Hepatocyte (in vitro differentiated cells): ENCODE results near the gene MUSK. TPM values are rescaled to one million over a fixed set of nuclear protein-coding genes. Genes with fewer than 3 reads are reported as not detected.
A peak's percentile ranks its signal among the peaks of the same experiment; 100 is the strongest.

ENCODE experiments used
- DNase-seq: peaks from one replicate; pipeline ENCODE4 v3.0.0-alpha.2; 2016; ENCODE audit warnings: low spot score
- H2AFZ ChIP-seq: fragments of 200-600 bp; sonication (generic); 2 replicates; pipeline ENCODE4 v1.6.0; 2016; ENCODE audit warnings: antibody characterized with exemption, mild to moderate bottlenecking
- H3K27ac ChIP-seq: fragments of 200-600 bp; sonication (generic); 2 replicates; pipeline ENCODE4 v1.5.1; 2016; ENCODE audit warnings: mild to moderate bottlenecking
- H3K27me3 ChIP-seq: fragments of 200-600 bp; sonication (generic); 2 replicates; pipeline ENCODE4 v1.6.1; 2016
- H3K36me3 ChIP-seq: fragments of 200-600 bp; sonication (generic); replicated peaks from 2 replicates; pipeline ENCODE4 v1.5.1; 2016; ENCODE audit warnings: low read depth; ENCODE audit not compliant: insufficient read depth
- H3K4me1 ChIP-seq: fragments of 200-600 bp; sonication (generic); 2 replicates; pipeline ENCODE4 v1.5.1; 2016; ENCODE audit warnings: mild to moderate bottlenecking, moderate library complexity; ENCODE audit not compliant: insufficient read depth
- H3K4me2 ChIP-seq: fragments of 200-600 bp; sonication (generic); 2 replicates; pipeline ENCODE4 v1.6.0; 2016
- H3K4me3 ChIP-seq: fragments of 200-600 bp; sonication (generic); 2 replicates; pipeline ENCODE4 v1.5.1; 2016; ENCODE audit warnings: mild to moderate bottlenecking
- H3K79me2 ChIP-seq: fragments of 200-600 bp; sonication (generic); 2 replicates; pipeline ENCODE4 v1.6.0; 2017; ENCODE audit warnings: mild to moderate bottlenecking
- H3K9me2 ChIP-seq: fragments of 200-600 bp; sonication (generic); replicated peaks from 2 replicates; pipeline ENCODE4 v1.6.0; 2017; ENCODE audit warnings: mild to moderate bottlenecking; ENCODE audit not compliant: insufficient read depth
- H3K9me3 ChIP-seq: fragments of 200-600 bp; sonication (generic); 2 replicates; pipeline ENCODE4 v1.5.1; 2016; ENCODE audit warnings: low read depth, mild to moderate bottlenecking
- H4K20me1 ChIP-seq: fragments of 200-600 bp; sonication (generic); 2 replicates; pipeline ENCODE4 v1.6.0; 2016; ENCODE audit warnings: mild to moderate bottlenecking; ENCODE audit not compliant: insufficient read depth, poor library complexity, severe bottlenecking
- EZH2 ChIP-seq: fragments of 200-600 bp; sonication (generic); IDR thresholded peaks from 2 replicates; pipeline ENCODE4 v1.6.1; 2016; ENCODE audit warnings: antibody characterized with exemption, mild to moderate bottlenecking, borderline replicate concordance
- EZH2phosphoT487 ChIP-seq: fragments of 200-600 bp; sonication (generic); IDR thresholded peaks from one replicate; pipeline ENCODE4 v1.6.1; 2018; ENCODE audit warnings: antibody characterized with exemption, mild to moderate bottlenecking, low read depth, moderate library complexity; ENCODE audit not compliant: unreplicated experiment, severe bottlenecking
- WGBS: methylation state at CpG from one replicate; pipeline ENCODE4 v1.1.6; 2016; ENCODE audit warnings: low lambda C conversion rate; ENCODE audit errors: missing lambda C conversion rate; 5-methylcytosine and 5-hydroxymethylcytosine counted together
- polyA plus RNA-seq: library from polyadenylated mRNA; unstranded; fragments of >200 nt; fragmentation: Nextera tagmentation; extraction: Ambion mirVana; gene quantifications from 2 replicates; pipeline ENCODE4 v1.2.1, GENCODE V29; 2016
- total RNA-seq: library from RNA; depleted of rRNA; stranded (reverse); fragments of >200 nt; gene quantifications from 2 replicates; pipeline ENCODE4 v1.2.3, GENCODE V29; 2014
- TF ChIP-seq, protein P1 (sequence below): fragments of 200-600 bp; sonication (generic); IDR thresholded peaks from 2 replicates; pipeline ENCODE4 v1.5.1; 2016; ENCODE audit warnings: antibody characterized with exemption, mild to moderate bottlenecking; ENCODE audit not compliant: poor library complexity

The MUSK gene
- total and polyA plus RNA-seq, 2 experiments from 2014 or later, result 0.47 TPM; not detected in 1

- H3K9me3 ChIP-seq, result no peaks in the 10 kb centered on the region
- peak; percentile 75 for DNase-seq
- H2AFZ ChIP-seq, result no peak overlapping the region
- no peaks in the 10 kb centered on the region for H3K36me3 ChIP-seq
- no peak for TF ChIP-seq EZH2phosphoT487
- TF ChIP-seq, protein P1, sequence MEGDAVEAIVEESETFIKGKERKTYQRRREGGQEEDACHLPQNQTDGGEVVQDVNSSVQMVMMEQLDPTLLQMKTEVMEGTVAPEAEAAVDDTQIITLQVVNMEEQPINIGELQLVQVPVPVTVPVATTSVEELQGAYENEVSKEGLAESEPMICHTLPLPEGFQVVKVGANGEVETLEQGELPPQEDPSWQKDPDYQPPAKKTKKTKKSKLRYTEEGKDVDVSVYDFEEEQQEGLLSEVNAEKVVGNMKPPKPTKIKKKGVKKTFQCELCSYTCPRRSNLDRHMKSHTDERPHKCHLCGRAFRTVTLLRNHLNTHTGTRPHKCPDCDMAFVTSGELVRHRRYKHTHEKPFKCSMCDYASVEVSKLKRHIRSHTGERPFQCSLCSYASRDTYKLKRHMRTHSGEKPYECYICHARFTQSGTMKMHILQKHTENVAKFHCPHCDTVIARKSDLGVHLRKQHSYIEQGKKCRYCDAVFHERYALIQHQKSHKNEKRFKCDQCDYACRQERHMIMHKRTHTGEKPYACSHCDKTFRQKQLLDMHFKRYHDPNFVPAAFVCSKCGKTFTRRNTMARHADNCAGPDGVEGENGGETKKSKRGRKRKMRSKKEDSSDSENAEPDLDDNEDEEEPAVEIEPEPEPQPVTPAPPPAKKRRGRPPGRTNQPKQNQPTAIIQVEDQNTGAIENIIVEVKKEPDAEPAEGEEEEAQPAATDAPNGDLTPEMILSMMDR, result peak; percentile 84
- no peaks in the 10 kb centered on the region for H4K20me1 ChIP-seq
- H3K4me2 ChIP-seq, result no peak overlapping the region
- no peak overlapping the region for H3K27ac ChIP-seq
- no peaks in the 10 kb centered on the region for H3K9me2 ChIP-seq
- no peaks in the 10 kb centered on the region for H3K27me3 ChIP-seq
- H3K4me1 ChIP-seq, result no peaks in the 10 kb centered on the region
- no peaks in the 10 kb centered on the region for H3K79me2 ChIP-seq
- WGBS, result 31% methylated on average over 3 of the region's 3 CpGs
- no peak overlapping the region for H3K4me3 ChIP-seq
Measured at GRCh38 chr9:110623462-110624025, 45.0 kb upstream of the MUSK start.

DNA sequence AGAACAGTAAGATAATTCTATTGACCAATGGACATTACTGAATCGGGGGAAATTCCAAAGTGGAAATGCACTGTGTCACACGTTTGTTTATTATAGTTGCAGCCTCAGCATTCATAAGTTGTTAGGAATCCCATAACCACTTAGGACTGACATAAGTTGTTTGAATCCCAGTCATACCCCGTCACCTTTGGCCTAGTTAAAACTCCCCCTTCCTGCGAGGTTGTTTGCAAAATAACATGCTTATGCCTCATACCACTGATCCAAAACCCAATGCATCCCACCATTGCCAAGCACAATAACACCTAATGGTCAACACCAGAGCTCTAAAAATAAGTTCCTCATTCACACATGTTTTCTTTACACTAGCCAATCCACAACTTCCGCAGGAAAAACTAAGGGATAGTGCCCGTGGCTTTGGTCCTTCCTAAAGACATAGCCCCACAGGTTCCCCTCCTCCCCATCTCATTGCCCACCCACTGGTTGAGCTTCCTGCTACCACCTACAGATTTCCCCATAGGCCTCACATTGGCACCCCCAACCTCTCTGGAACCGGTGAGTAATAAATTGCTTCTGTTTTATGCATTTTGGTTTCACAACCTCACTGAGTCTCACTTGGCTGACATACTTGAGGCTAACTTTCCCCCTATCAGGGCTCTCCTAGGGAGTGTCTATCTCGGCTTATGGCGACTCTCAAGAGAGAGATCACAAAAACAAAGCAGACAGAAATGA is 42.3 kb upstream of the MUSK start:
- no peak overlapping the region for H3K27ac ChIP-seq
- no peaks in the 10 kb centered on the region for H3K4me1 ChIP-seq
- DNase-seq, result no peak
- peak overlapping the region; percentile 11 for H2AFZ ChIP-seq
- no peak overlapping the region for H3K4me2 ChIP-seq
- 70% methylated on average over 9 of the region's 9 CpGs for WGBS
- no peaks in the 10 kb centered on the region for H3K36me3 ChIP-seq
- H3K9me2 ChIP-seq, result no peaks in the 10 kb centered on the region
- H3K4me3 ChIP-seq, result no peak overlapping the region
- peaks cover 3% of the 10 kb centered on the region for H3K9me3 ChIP-seq
- no peaks in the 10 kb centered on the region for H3K27me3 ChIP-seq
- no peaks in the 10 kb centered on the region for H4K20me1 ChIP-seq
- H3K79me2 ChIP-seq, result no peaks in the 10 kb centered on the region
- TF ChIP-seq, protein P1, result no peak
- TF ChIP-seq EZH2phosphoT487, result no peak
- no peak for TF ChIP-seq EZH2

GRCh38 chr9:110635589-110635988 is 33.0 kb upstream of the MUSK start:
- Histone ChIP-seq H3K27ac (no peak overlapping the region), H3K4me3 (no peak overlapping the region), H3K27me3 (no peaks in the 10 kb centered on the region), H3K4me2 (no peak overlapping the region), H3K9me2 (no peaks in the 10 kb centered on the region), H3K4me1 (no peaks in the 10 kb centered on the region), H2AFZ (no peak overlapping the region), H3K36me3 (no peaks in the 10 kb centered on the region), H3K79me2 (no peaks in the 10 kb centered on the region), H4K20me1 (no peaks in the 10 kb centered on the region), H3K9me3 (peaks cover 7% of the 10 kb centered on the region)
- TF ChIP-seq, protein P1, result no peak
- TF ChIP-seq EZH2phosphoT487 (no peak), EZH2 (no peak)
- DNase-seq, result no peak
